NCI-H748 treated with DMSO at 0.1 percent for 48 hours (cell line): ENCODE measurements around the gene EPS8L2.
"Not testable (repeated sequence)": the region's sequence is repeated elsewhere in the genome, so short reads cannot be mapped to it uniquely, and the experiment has no call there.

ENCODE experiments used
- DNase-seq: peaks from one replicate; lab custom pipeline; 2025; lab: John Stamatoyannopoulos, UW

Gene EPS8L2

DNA sequence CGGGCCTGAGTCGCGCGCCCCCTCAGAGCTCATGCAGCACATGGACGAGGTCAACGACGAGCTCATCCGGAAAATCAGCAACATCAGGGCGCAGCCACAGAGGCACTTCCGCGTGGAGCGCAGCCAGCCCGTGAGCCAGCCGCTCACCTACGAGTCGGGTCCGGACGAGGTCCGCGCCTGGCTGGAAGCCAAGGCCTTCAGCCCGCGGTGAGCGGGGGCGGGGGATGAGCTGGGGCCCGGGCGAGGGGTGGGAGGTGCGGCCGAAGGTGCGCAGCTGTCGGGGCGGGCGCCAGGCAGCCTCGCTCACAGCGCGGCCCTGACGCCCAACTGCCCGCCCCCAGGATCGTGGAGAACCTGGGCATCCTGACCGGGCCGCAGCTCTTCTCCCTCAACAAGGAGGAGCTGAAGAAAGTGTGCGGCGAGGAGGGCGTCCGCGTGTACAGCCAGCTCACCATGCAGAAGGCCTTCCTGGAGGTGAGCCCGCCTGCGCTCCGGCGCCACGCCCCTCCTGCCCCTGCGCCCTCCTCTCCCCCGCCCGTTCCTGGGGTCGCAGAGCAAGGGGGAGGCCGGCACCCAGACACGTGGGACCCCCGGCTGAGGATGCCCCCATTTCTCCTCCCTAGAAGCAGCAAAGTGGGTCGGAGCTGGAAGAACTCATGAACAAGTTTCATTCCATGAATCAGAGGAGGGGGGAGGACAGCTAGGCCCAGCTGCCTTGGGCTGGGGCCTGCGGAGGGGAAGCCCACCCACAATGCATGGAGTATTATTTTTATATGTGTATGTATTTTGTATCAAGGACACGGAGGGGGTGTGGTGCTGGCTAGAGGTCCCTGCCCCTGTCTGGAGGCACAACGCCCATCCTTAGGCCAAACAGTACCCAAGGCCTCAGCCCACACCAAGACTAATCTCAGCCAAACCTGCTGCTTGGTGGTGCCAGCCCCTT, 20.5 kb downstream of the EPS8L2 start:
- DNase-seq = peak; percentile 48

- DNase-seq = no peak
Observed at GRCh38 chr11:727281-727701, 21.3 kb downstream of the EPS8L2 start.

- DNase-seq = peak; percentile 18
Observed at GRCh38 chr11:727859-728748, 22.1 kb downstream of the EPS8L2 start.

DNA sequence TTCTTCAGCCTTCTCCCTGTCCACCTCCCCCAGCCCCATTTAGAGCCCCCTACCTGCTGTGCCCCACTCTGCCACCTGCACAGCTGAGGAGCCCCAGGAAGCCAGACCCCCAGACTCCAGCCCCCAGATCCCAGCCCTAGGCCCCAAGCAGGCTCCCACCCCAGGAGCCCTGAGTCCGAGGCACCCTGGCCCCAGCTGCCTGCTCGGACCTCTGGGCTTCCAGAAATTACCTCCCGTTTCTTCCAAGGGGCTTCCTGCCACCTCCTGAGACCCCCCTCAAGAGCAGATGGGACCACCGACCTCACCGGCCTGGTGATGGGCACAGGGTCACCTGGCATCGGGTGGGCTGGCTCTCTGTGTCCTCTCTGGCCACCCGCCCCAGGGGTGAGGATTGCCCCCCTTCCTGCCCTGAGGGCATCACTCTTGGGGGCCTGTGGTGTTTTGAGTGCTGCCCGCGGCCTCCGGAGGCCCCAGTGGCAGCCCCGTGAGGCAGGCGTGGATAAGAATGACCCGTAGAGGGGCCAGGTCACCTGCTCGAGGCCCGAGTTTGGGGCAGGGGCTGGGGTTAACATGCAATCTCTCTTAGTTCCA, 23.0 kb downstream of the EPS8L2 start:
- DNase-seq = no peak

- DNase-seq = no peak
Observed at GRCh38 chr11:729492-730074, 23.6 kb downstream of the EPS8L2 start.

DNA sequence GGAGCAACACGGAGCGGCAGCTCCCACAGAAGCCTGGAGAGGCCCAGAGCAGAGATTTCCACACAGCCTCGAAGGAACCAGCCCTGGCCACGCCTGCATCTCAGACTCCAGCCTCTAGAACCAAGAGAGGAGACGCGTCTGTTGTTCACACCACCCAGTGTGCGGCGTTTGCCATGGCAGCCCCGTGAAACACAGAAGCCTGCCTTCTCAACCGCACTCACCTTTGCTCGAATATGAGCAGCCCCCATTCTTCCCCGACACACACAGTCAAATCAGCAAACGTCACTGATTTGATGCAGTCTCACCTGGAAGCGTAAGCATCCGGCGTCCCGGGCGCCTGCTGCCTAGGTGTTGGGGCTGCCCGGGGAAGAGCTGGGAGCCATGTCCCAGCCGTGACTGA, 27.0 kb downstream of the EPS8L2 start:
- no peak for DNase-seq

DNA sequence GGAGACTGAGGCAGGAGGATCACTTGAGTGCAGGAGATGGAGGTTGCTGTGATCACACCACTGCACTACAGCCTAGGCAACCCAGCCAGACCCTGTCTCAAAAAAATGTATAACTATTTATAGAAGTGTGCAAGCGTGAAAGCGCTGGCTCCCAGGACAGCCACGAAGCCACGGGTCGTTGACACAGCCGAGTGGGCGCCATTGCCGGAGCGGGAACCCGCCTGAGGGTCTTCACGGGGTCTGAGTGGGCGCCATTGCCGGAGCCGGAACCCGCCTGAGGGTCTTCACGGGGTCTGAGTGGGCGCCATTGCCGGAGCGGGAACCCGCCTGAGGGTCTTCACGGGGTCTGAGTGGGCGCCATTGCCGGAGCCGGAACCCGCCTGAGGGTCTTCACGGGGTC, 28.5 kb downstream of the EPS8L2 start:
- not testable (repeated sequence) for DNase-seq

GRCh38 chr11:737366-737765, 31.3 kb downstream of the EPS8L2 start:
- DNase-seq = no peak

DNA sequence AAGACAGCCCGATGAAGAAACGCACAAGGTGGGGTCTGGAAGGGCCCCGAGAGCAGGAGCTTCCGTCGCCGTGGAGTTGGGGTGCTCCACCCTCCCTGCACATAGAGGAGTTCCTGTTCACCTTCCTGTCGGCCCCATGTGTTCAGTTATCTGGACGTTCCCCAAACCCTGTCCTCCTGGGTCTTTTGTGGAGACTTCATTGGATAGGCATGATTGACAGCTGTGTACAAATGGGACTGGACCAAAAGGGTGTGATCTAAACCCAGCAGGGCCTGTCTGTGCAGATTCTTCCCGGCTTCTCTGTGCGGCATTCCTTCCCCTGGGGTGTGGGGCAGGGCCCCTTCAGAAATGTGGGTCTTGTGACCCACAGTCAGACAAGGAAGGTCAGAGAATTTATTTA, 31.9 kb downstream of the EPS8L2 start:
- not testable (repeated sequence) for DNase-seq

DNA sequence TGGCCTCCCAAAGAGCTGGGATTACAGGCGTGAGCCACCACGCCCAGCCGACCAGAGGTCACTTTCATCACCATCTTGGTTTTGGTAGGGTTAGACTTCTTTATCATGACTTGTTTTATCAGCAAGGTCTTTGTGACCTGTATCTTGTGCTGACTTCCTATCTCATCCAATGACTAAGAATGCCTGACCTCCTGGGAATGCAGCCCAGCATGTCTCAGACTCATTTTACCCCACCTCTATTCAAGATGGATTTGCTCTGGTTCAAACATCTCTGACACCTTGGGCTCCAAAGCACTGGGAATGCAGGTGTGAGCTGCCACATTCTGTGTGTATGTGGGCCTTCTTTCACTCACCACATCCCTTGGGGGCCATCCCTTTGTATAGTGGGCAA, 36.1 kb downstream of the EPS8L2 start:
- no peak for DNase-seq

GRCh38 chr11:742571-743201, 36.7 kb downstream of the EPS8L2 start:
- DNase-seq = no peak

GRCh38 chr11:745428-745827, 39.4 kb downstream of the EPS8L2 start:
- no peak for DNase-seq

DNA sequence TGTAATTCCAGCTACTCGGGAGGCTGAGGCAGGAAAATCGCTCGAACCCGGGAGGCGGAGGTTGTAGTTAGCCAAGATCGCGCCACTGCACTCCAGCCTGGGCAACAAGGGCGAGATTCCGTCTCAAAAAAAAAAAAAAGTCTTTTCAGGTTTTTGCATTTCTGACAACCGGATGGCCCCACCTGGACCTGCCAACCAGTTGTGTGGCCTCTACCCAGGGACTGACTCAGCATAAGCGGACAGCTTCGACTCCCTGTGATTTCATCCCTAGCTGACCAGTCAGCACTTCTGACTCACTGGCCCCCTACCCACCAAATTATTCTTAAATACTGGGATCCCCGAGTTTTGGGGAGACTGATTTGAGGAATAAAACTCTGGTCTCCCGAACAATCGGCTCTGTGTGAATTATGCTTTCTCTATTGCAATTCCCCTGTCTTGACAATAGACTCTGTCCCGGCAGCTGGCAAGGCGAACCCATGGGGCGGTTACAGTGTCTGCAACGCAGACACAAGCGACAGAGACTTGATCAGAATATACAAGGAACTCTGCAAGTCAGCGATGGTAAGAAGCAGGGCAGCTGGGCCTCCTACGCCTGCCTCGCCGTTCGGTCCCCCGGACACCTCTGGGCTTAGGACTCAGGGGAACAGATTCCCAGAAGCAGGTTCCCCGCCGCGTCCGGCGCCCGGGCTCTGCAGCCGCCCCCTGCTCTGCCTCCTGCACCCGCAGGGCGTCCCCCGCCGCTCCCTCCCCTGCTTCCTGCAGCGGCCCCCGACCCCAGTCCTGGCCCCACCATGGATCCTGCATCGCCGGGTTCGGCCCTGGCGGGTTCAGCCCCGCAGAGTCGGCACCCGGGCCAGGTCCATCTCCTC, 40.5 kb downstream of the EPS8L2 start:
- peak; percentile 32 for DNase-seq

DNA sequence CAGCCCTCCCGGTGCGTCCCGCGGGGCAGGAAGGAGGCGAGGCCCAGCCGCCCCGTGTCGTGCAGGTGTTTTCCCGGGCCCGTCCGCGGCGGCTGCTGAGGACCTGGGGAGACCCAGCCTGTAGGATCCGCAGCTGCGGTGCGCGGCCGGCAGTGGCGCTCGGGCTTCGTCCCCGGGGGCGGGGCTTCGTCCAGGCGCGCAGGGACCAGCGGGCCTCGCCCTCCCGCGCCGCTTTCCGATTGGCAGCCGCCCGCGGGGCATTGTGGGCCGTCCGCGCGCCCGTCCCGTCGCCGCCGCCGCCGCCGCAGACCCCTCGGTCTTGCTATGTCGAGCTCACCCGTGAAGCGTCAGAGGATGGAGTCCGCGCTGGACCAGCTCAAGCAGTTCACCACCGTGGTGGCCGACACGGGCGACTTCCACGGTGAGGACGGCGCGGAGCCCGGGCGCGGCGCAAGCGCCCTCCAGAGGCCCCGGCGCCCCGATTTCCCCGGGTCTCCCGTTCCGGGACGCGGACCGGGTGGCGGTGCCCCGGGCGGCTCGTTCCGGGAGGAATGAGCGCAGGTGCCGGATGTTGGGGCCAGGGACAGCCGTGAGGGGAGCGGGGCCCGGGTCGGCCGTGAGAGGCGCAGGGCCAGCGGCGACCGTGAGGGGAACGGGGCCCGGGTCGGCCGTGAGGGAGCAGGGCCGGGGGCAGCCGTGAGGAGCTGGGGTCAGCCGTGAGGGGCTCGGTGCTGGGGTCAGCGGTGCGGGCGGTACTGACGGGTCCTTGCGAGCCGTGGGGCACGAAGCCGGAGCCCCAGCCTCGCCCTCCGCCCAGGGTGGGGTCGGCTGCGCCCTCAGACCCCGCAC, 41.4 kb downstream of the EPS8L2 start, which contains the start of gene TALDO1:
TSS of gene TALDO1 (plus strand) at position 307 of the 849 bp plus-strand sequence. CDS start at position 325, 18 bp downstream.
- peak; percentile 87 for DNase-seq

DNA sequence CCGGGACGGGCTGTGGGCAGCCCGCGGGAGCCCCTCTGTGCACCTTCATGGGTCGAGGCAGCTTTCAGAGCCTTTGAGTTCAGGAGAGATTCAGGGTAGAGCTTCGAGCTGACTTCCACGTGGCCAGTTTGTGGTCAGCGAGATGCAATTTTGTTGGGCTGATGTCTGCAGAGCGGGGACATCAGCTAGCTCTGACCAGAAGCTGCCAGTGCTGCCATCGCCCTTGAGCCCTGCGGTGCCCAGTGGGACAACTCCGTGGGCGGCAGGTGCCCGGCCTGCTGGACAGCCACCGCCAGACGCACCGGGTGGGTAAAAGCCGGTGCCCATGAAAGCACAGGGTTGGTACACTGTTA, 42.0 kb downstream of the EPS8L2 start:
- DNase-seq = no peak

- no peak for DNase-seq
Observed at GRCh38 chr11:749731-750130, 43.7 kb downstream of the EPS8L2 start.

DNA sequence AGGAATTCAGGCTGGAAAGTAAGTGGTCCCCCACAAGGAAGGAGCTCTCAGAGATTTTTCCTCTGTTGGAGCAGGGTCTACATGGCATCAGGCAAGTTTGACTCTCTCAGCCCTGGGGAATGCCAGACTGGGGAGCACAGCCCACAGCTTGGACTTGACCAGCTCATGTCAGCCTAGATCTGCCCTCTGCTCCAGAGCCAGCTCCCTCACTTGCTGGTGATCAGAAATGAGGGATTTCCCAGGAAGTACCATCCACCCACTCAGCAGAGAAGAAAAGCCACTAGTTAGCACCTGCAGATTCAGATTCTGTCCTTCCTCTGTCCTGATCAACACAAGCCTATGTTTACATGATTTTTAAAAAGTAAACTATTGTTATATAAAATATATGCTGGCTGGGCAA, 54.2 kb downstream of the EPS8L2 start:
- no peak for DNase-seq

- no peak for DNase-seq
Observed at GRCh38 chr11:761526-762108, 55.6 kb downstream of the EPS8L2 start.

DNA sequence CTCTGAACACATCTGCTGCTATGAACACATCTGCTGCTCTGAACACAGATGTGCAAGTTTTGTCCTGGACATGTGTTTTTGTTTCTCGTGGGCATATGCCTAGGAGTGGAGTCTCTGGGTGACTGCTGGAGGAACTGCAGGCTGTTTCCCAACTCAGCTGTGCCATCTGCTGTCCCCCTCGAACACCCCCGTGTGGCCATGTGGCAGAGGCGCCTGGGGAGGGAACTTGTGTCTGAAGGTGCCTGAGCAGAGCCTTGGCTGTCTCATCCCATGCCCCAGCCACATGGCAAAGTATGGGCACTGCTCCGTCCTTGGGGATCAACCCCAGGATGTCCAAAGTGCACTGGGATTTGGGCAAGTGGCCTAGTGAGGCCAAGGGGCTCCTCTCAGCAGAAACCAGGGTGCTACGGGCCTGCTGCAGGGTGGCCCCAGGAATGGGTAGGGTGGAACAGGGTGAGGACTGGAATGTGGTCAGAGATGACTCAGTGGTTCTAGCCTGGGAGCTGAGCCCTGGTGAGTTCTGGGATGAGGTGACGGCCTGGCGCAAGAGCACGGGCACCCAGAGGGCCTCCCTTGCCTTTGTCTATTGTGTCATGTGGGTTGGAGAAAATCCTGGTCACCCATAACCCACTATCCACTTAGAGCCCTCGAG, 56.5 kb downstream of the EPS8L2 start:
- DNase-seq = no peak
